Fibroblast of the aortic adventitia (primary cell): ENCODE measurements around the gene CDNF. TPM values are rescaled to one million over a fixed set of nuclear protein-coding genes. Genes with fewer than 3 reads are reported as not detected.
A peak's percentile ranks its signal among the peaks of the same experiment; 100 is the strongest.

Experiments used
- DNase-seq: peaks from one replicate; pipeline ENCODE4 v3.0.0-alpha.2; 2010; ENCODE audit warnings: low read depth
- H3K4me3 ChIP-seq: 2 replicates; pipeline ENCODE4 v1.5.1; 2011; ENCODE audit warnings: low read depth, mild to moderate bottlenecking, control low read depth, low read length, moderate library complexity
- CTCF ChIP-seq: IDR thresholded peaks from 2 replicates; pipeline ENCODE4 v1.5.1; 2011; ENCODE audit warnings: mild to moderate bottlenecking, low read length, control low read depth, inconsistent platforms; ENCODE audit not compliant: insufficient read depth
- total RNA-seq: library from RNA; depleted of rRNA; stranded (reverse); fragments of >200 nt; gene quantifications from 2 replicates; pipeline ENCODE4 v1.2.3, GENCODE V29; 2012; ENCODE audit warnings: low replicate concordance

Gene CDNF
- total RNA-seq, 1 donor, result 1.2 TPM

GRCh38 chr10:14776546-14776945 is 61.3 kb downstream of the CDNF start:
- TF ChIP-seq CTCF, result no peak
- no peak for DNase-seq

GRCh38 chr10:14775656-14776055 is 62.2 kb downstream of the CDNF start:
- no peak overlapping the region for H3K4me3 ChIP-seq
- TF ChIP-seq CTCF, result no peak
- no peak for DNase-seq

More at GRCh38 chr10:14776546-14776945, 61.3 kb downstream of the CDNF start:
- H3K4me3 ChIP-seq, result no peak overlapping the region

GRCh38 chr10:14774797-14775196 is 63.0 kb downstream of the CDNF start, which contains the start of gene FAM107B:
FAM107B (minus strand) TSS chr10:14774897; CDS start chr10:14774663, 234 bp downstream.
- DNase-seq, result no peak
- no peak within 1 kb of the TSS for H3K4me3 ChIP-seq
- no peak for TF ChIP-seq CTCF

- TF ChIP-seq CTCF, result no peak
- no peak overlapping the region for H3K4me3 ChIP-seq
- DNase-seq, result no peak
These were observed 63.6 kb downstream of the CDNF start for GRCh38 chr10:14774214-14774580.

GRCh38 chr10:14773551-14774213 is 64.2 kb downstream of the CDNF start:
- no peak for DNase-seq
- H3K4me3 ChIP-seq, result no peak overlapping the region
- TF ChIP-seq CTCF, result peak; percentile 41

- TF ChIP-seq CTCF, result no peak
- no peak for DNase-seq
- H3K4me3 ChIP-seq, result no peak overlapping the region
These were observed 65.4 kb downstream of the CDNF start for GRCh38 chr10:14772399-14772798.

GRCh38 chr10:14770927-14771326 is 66.9 kb downstream of the CDNF start:
- no peak for TF ChIP-seq CTCF
- no peak for DNase-seq
- H3K4me3 ChIP-seq, result no peak overlapping the region
